Amniotic epithelial cell (primary cell): ENCODE results near the gene ZNF148.

Experiments used
- DNase-seq: peaks from one replicate; pipeline ENCODE4 v3.0.0-alpha.2; 2010; ENCODE audit warnings: low read depth

Gene ZNF148

GRCh38 chr3:125219261-125219701 lies 155.8 kb downstream of the ZNF148 start:
- no peak for DNase-seq

DNA sequence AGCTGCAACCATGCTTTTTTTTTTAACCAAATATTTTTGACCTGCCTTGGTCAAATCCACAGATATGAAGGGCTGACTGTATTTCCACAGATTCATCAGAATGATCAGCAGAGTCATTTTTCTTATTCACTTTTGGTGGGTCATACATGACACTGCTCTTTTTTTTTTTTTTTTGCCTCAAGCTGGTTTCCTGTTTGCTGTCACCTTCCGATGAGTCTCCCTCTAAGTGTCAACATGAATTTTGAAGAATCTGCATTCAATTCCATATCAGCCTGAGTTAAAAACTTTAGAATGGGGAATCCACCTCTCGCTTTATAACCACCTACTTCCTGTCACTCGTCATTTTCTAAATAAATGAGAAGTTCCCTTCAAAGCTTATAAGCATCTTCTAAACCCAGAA lies 160.4 kb downstream of the ZNF148 start:
- no peak for DNase-seq

GRCh38 chr3:125213946-125214542 lies 161.1 kb downstream of the ZNF148 start:
- DNase-seq: no peak

GRCh38 chr3:125213364-125213755 lies 161.8 kb downstream of the ZNF148 start:
- DNase-seq: no peak

- no peak for DNase-seq
Observed at GRCh38 chr3:125212509-125213363, 162.4 kb downstream of the ZNF148 start, which contains the start of gene SLC12A8. Gene SLC12A8, minus strand, starts transcription at chr3:125212748. Its CDS starts 1,399 bp downstream, at chr3:125211349.

GRCh38 chr3:125212091-125212508 lies 163.0 kb downstream of the ZNF148 start:
- DNase-seq: no peak

GRCh38 chr3:125211523-125212090 lies 163.5 kb downstream of the ZNF148 start:
- DNase-seq: no peak

GRCh38 chr3:125207949-125208568 lies 167.1 kb downstream of the ZNF148 start:
- DNase-seq: no peak

DNA sequence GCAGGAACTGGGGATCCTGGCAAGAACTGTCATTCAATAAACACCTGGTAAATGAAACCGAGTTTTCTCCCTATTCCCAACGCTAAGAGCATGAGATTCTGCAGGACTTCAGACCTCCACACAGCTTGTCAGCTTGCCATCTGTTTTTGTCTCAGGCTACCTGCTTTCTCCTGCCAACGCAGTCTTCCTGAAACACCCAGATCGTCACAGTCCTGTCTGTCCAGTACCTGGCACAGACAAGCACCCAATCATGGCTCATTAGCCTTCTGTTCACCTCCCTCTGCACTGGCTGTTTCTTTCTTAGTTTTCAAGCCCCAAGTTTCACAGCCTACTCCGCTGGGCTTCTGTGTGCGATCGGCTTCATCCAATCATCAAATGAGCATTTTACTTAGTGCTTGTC lies 167.6 kb downstream of the ZNF148 start:
- DNase-seq: no peak

DNA sequence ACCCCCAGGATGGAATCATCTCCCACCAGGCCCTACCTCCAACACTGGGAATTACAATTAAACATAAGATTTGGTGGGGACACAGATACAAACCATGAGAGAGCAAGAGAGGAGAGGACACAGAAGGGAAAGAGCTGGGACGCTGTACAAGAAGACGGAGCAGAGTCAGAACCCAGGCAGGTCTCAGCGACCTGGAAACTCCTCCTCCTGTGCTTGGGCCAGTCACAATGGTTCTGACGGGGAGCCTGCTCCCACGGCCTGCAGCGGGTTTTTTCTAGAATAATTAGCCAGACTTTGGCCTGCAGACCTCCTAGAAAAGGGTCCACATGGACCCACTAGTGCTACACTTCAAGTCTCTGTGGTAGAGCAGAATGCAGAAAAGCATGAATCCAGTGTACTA lies 168.2 kb downstream of the ZNF148 start:
- no peak for DNase-seq

- no peak for DNase-seq
Observed at GRCh38 chr3:125203731-125204130, 171.4 kb downstream of the ZNF148 start.

DNA sequence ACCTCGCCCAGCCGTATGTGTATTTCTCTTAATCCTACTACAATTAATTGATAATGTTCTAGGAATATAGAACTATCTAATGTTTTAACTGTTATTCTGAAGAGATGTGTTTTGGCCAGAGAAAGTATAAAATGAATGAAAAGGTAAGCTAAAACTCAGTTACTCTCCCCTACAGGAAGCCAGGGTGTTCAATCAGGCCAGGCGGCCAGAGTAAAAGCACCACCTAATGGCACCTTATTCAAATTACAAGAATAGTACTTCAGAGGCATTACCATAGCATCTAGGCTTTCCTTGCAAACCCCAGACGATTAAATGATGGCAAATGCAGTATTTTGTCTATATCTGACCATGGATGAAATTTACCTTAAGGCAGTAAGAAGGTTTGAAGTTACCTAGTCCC lies 172.9 kb downstream of the ZNF148 start:
- DNase-seq: peak; percentile 35

DNA sequence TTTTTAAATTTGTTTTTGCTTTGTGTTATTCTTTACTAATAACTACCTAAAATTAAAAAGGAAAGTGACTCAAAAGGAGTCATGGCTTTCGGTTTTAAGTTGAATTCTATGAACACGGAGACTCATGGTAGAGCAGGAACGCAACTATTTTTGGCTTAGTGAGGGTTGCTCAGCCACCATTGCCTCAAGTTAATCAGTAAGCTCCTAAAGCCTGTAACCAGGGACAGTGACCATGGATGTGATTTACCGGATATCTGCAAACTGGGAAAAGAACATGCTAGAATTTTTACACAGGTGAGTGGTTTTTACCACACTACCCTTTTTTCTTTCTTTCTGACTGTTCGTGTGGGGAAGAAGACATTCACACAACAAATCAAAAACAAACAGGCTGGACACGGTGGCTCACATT lies 174.4 kb downstream of the ZNF148 start:
- DNase-seq: no peak

DNA sequence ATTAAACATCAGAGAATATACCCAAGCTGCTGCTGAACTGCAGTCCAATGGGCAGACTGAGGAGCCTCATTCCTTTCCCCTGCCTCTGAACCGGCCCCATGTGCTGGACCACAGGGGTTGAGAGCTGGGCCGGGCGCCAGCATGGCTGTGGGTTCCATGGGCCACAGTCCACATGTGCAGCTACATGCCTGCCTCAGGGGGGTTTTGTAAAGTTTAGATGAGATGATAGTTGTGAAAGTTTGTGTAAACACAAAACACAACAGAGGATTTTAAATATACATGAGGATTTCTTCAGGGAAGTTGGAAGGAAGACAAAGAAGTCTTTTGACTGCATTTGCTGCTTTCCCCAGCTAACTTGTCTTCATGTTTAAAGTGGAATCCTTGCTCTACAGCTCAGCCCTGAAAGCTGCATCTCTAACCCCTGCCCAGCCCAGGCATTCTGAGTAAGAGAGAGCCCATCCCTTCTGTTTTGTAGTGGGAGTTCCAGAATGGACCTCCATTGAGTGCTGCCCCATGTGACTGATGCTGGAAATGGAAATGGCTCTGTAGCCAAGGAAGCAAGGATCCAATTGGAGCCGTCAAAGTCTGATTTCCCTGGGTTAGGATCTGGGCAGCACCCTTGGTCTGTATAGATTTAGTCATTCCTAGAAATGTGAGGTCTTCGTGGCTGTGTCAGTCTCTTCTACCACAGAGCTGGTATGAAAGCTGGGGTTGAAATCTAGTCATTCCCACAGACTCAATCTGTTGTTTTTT lies 180.1 kb downstream of the ZNF148 start:
- peak; percentile 69 for DNase-seq

GRCh38 chr3:125194061-125194848 lies 180.9 kb downstream of the ZNF148 start:
- DNase-seq: no peak

DNA sequence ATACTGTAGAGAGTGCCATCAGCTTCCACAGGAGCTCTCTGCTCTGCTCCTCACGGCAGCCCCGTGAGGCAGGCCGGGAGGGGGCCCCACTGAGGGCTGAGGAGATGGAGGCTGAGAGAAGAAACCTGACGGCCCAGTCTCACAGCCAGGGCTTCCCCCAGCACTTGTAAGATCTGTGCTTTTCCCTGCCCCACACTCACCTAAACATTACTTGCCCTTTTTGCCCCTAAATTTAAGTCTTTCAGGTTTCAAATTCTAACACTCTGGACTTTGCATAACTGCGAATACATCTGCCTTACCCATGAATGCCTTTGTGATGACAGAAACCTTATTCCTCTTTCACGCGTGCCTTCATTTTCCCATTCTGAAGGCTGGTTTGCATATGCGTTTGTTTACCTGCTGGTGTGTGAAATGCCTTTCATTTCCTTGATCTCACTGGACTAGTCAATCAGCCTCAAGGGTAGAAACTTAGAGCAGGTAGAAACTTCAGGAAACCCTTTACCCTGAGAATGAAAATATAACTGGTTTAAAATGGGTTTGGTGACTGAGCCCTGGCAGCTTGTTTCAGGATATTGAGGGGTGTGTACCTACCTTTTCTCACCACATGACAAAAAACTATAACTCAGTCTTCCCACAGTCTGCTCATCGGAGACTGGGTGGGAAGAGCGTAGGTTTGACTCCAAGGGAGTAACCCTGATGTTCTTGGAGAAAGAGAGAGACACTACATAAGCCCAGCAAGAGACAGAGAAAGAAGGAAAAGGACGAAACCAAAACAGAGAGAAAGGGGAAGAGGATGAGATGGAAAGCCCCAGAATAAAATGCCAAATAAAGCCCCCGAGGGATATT lies 182.7 kb downstream of the ZNF148 start:
- DNase-seq: no peak

DNA sequence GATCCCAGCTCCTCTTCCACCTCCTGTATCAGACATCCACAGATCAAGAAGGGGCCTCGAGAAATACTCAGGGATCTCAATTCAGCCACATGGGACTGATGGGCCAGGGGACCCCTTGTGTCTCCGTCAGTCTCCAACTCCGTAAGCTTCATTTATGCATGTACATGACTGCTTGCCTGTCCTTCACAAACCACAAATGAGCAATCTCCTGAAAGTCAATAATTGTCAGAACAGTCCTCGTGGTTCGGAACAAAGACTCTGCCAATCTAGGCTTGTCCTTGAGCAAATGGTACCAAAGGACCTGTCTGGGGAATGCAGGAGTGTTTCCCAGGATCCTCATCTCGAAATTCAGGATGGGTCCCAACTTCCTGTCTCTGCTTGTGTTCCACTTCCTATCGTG lies 183.4 kb downstream of the ZNF148 start:
- no peak for DNase-seq

DNA sequence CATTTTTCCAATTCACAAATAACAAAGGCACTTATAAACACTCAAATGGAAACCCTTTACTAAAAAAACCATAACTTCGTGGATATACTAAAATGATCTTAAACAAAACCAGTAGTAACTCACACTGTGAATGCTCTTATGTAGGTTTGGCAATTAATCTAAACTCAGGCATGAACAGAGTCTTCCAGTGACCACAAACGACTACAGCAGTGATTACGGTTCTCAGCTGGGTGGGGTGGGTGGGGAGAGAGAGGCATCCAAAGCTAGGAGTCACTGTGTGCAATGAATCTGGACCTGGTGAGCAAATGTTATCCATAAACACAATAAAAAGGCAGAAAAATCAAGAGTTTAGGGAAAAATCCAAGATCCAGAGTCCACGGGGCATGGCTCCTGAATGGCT lies 183.9 kb downstream of the ZNF148 start:
- DNase-seq: peak; percentile 71

GRCh38 chr3:125190786-125191185 lies 184.3 kb downstream of the ZNF148 start:
- DNase-seq: no peak
